ENCODE data around the gene TNN.

- no peak for TF ChIP-seq EZH2 (IDR thresholded peaks at IDR 0.05; ENCODE audit: low read depth, unreplicated experiment)
- no peak for TF ChIP-seq CTCF (conservative IDR thresholded peaks at IDR 0.05; ENCODE audit: low read depth in 2 of 2)
- TF ChIP-seq JUNB (IDR thresholded peaks at IDR 0.05; ENCODE audit: unreplicated experiment) = no peak
- TF ChIP-seq REST (IDR thresholded peaks at IDR 0.05; ENCODE audit: unreplicated experiment) = no peak
- TF ChIP-seq CREB1 (CRISPR knock-in tag; IDR thresholded peaks at IDR 0.05; ENCODE audit: low read depth) = no peak
- TF ChIP-seq ETS1 (IDR thresholded peaks at IDR 0.05) = no peak
Observed at GRCh38 chr1:175095978-175096607, 28.5 kb downstream of the TNN start.

All from GM23338 (cell line).